ENCODE data around the gene SIPA1L3. TPM values are rescaled to one million over a fixed set of nuclear protein-coding genes. Genes with fewer than 3 reads are reported as not detected.

Gene SIPA1L3
- total RNA-seq, 6 experiments from 2014 or later: 9.1 to 20.4 (median 14.9) TPM

DNA sequence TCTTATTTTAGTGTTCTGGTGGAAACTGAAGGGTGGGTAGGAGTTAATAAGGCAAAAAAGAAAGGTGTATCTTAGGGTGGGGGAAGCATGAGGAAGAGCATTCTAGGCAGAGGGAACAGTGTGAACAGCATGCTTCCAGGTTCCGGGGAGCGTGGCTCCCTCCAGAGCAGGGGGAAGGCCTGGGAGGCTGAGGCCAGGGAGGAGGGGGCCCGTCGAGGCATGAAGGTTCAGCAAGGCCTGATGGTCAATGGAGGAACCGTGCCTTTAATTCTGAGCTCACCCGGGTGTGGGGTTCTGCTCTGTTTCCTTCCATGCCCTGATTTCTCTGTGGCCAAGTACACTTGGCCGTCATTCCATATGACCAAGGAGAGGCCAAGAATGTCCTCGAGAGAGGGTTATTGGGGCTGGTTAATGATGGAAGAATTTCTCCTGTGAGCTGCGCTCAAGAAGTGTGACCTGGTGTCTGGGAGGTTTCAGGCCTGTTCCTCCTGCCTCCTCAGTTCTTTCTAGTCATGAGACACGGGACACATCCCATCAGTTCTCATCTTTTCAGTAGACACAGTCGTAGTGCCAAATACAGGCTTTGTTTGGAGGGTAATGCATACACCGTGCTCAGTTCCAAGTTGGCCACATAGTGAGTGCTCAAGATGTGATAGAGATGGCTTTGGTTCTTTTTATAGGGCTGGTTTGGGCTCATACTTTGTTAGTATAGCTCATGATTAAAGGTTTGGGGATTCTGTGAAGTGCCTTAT, 73.6 kb downstream of the SIPA1L3 start:
- H3K27me3 ChIP-seq: no peaks in the 10 kb centered on the region
- ATAC-seq (no peak), DNase-seq (no peak)
- no peak overlapping the region for H3K27ac ChIP-seq
- H3K4me1 ChIP-seq: no peaks in the 10 kb centered on the region
- 88% methylated on average over 4 of the region's 12 CpGs for WGBS (ENCODE audit: insufficient coverage, low coverage, low lambda C conversion rate, missing lambda C conversion rate)
- intact Hi-C loops (cut with DNase I): no loop called here
- no peak overlapping the region for H3K4me3 ChIP-seq
- no peaks in the 10 kb centered on the region for H3K36me3 ChIP-seq
- H3K9me3 ChIP-seq: no peaks in the 10 kb centered on the region
- TF ChIP-seq POLR2A (IDR thresholded peaks at IDR 0.05) (no peak), CTCF (IDR thresholded peaks at IDR 0.05) (no peak)

- TF ChIP-seq CTCF (IDR thresholded peaks at IDR 0.05) (no peak), POLR2A (IDR thresholded peaks at IDR 0.05) (no peak)
- H3K4me3 ChIP-seq: no peak overlapping the region
- intact Hi-C loops (cut with DNase I): no loop called here
- no peaks in the 10 kb centered on the region for H3K27me3 ChIP-seq
- DNase-seq (no peak), ATAC-seq (no peak)
- H3K36me3 ChIP-seq: no peaks in the 10 kb centered on the region
- no peaks in the 10 kb centered on the region for H3K4me1 ChIP-seq
- H3K9me3 ChIP-seq: no peaks in the 10 kb centered on the region
- WGBS (ENCODE audit: insufficient coverage, low coverage, low lambda C conversion rate, missing lambda C conversion rate): 79% methylated on average over 10 of the region's 13 CpGs
- no peak overlapping the region for H3K27ac ChIP-seq
These were observed 74.9 kb downstream of the SIPA1L3 start for GRCh38 chr19:37981785-37982475.

- intact Hi-C loops (cut with DNase I): no loop called here
- TF ChIP-seq POLR2A (IDR thresholded peaks at IDR 0.05): no peak
- no peak for TF ChIP-seq CTCF (IDR thresholded peaks at IDR 0.05)
- H3K27me3 ChIP-seq: no peaks in the 10 kb centered on the region
- no peaks in the 10 kb centered on the region for H3K9me3 ChIP-seq
- H3K36me3 ChIP-seq: no peaks in the 10 kb centered on the region
- no peak overlapping the region for H3K27ac ChIP-seq
- DNase-seq: no peak
- H3K4me1 ChIP-seq: no peaks in the 10 kb centered on the region
- no peak for ATAC-seq
- H3K4me3 ChIP-seq: no peak overlapping the region
- 83% methylated on average over 2 of the region's 5 CpGs for WGBS (ENCODE audit: insufficient coverage, low coverage, low lambda C conversion rate, missing lambda C conversion rate)
These were observed 75.6 kb downstream of the SIPA1L3 start for GRCh38 chr19:37982655-37983054.

- TF ChIP-seq CTCF (IDR thresholded peaks at IDR 0.05) (no peak), POLR2A (IDR thresholded peaks at IDR 0.05) (no peak)
- 79% methylated on average over 8 of the region's 10 CpGs for WGBS (ENCODE audit: insufficient coverage, low coverage, low lambda C conversion rate, missing lambda C conversion rate)
- peaks cover 0 to 2% (median 0%) of the 10 kb centered on the region in 4 donors for H3K4me1 ChIP-seq
- DNase-seq: no peak
- no peaks in the 10 kb centered on the region for H3K27me3 ChIP-seq
- H3K9me3 ChIP-seq: no peaks in the 10 kb centered on the region
- H3K27ac ChIP-seq: no peak overlapping the region
- no peak for ATAC-seq
- no peak overlapping the region for H3K4me3 ChIP-seq
- intact Hi-C loops (cut with DNase I): no loop called here
- H3K36me3 ChIP-seq: no peaks in the 10 kb centered on the region
These were observed 76.1 kb downstream of the SIPA1L3 start for GRCh38 chr19:37983153-37983552.
